ENCODE results near the gene PRR36. TPM values are rescaled to one million over a fixed set of nuclear protein-coding genes. Genes with fewer than 3 reads are reported as not detected.

The PRR36 gene
- total and polyA plus RNA-seq, 10 of the 15 experiments (the other 5 are each of a cell fraction or from before 2014, with no cell fraction given) = 0.04 TPM; not detected in 9

DNA sequence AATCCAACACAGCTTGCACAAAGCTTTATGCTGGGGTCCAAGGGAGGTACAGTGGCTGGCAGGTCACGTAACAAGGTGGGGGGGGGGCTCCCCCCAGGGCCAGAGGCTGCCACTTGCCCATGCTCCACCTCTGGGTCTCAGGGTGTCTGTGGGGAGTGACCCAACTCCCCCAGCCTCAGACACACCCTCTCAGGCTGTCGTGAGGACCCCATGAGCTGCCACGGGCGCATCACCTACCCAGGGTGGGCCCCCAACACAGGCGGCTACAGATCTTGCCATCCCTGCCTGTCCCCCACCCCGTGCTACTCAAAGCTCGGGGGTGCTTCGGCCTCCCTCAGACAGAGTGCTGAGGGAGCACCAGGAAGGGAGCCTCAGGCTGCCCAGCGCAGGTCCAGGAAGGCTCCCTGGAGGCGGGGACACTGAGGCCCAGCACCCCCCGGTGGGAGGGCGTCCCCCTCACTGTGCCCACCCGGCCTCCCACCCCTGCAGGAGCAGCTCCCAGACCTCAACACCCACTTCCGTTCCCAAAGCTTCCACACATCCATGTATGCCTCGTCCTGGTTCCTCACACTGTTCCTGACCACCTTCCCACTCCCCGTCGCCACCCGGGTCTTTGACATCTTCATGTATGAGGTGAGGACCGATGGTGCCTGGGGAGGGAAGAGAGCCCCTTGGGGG lies 23.1 kb downstream of the PRR36 start:
- no peaks in the 10 kb centered on the region for H3K79me2 ChIP-seq (ENCODE audit: control insufficient read depth, insufficient read depth, low read length)
- H3K27ac ChIP-seq (ENCODE audit: control insufficient read depth, insufficient read depth) = no peak overlapping the region
- ChIA-PET SMC1A (ENCODE audit: uncharacterized antibody, unreplicated experiment) (no interaction called here), POLR2A (no interaction called here), RAD21 (ENCODE audit: unreplicated experiment) (no interaction called here), CTCF (no interaction called here)
- FAIRE-seq = no peak
- no peaks in the 10 kb centered on the region for H3K36me3 ChIP-seq (ENCODE audit: control insufficient read depth in 2 of 2, insufficient read depth in 2 of 2, low read length in 1 of 2)
- no peak for ATAC-seq
- DNase-seq (ENCODE audit: low read depth, low spot score) = no peak
- intact Hi-C loops (cut with micrococcal nuclease; ENCODE audit: unreplicated experiment) = no loop called here
- no TSS peak for BruUV-seq (replicated peaks)
- no peaks in the 10 kb centered on the region for H3K27me3 ChIP-seq (replicated peaks in 1 of 2; ENCODE audit: control insufficient read depth in 2 of 2, insufficient read depth in 2 of 2, low read length in 1 of 2)
- in situ Hi-C loops (cut with MboI) = no loop called here
- H3K9me3 ChIP-seq (replicated peaks; ENCODE audit: control insufficient read depth, insufficient read depth, low read length) = no peaks in the 10 kb centered on the region
- H3K4me3 ChIP-seq = no peak overlapping the region
- H2AFZ ChIP-seq (ENCODE audit: control insufficient read depth, low read depth, low read length) = no peak overlapping the region
- H3K4me2 ChIP-seq (ENCODE audit: control insufficient read depth, insufficient read depth) = no peak overlapping the region
- no peaks in the 10 kb centered on the region; the same call in 1 of the 2 replicates for H3K4me1 ChIP-seq (ENCODE audit: control insufficient read depth, insufficient read depth, low read length)
- no peak overlapping the region for H3K9ac ChIP-seq (ENCODE audit: control insufficient read depth, insufficient read depth, low read length)
- TF ChIP-seq HDAC2 (IDR thresholded peaks at IDR 0.05) = no peak
- TF ChIP-seq POLR2A (IDR thresholded peaks at IDR 0.05; ENCODE audit: low read depth, low read length) = 0 out of 2 replicates have a peak, but pooled peaks have one; percentile 3
- WGBS (ENCODE audit: insufficient coverage, insufficient replicate concordance, low lambda C conversion rate, missing lambda C conversion rate) = 51% methylated on average over 19 of the region's 19 CpGs
- H4K20me1 ChIP-seq (ENCODE audit: control insufficient read depth, insufficient read depth) = no peaks in the 10 kb centered on the region

DNA sequence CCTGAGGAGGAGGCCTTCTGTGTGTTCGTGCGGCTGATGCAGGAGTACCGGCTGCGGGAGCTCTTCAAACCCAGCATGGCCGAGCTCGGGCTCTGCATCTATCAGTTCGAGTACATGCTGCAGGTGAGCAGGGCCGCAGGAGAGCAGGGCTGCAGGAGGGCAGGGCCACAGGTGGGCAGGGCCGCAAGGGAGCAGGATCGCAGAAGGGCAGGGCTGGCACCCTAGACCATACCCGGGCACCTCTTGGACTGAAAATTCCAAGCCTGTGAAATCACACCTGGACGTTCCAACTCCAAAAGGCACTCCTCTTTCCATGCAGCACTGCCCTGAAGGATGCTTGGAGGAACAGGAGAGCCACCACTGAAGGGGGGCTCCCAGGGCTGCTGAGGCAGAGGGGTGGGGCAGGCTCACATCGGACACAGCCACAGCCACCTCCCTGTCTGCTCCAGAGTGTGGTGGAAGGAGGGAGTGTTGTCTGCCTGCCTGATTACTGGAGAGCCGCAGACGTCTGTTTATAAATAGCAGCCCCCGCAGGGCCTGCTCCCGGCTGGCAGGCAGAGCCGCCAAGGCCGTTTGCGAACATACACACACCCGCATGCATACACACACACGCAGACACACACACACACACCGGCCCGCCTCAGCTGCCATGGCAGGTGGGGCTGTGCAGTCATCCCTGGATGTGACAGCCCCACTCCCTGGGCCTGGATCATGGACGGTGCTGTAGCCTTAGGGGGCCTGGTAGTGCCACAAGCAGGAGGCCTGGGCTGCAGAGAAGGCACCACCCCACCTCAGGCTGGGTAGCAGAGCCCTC lies 24.0 kb downstream of the PRR36 start:
- no peak for FAIRE-seq
- H4K20me1 ChIP-seq (ENCODE audit: control insufficient read depth, insufficient read depth) = no peaks in the 10 kb centered on the region
- H3K4me2 ChIP-seq (ENCODE audit: control insufficient read depth, insufficient read depth) = no peak overlapping the region
- DNase-seq (ENCODE audit: low read depth, low spot score) = no peak
- H3K9ac ChIP-seq (ENCODE audit: control insufficient read depth, insufficient read depth, low read length) = no peak overlapping the region
- H3K27me3 ChIP-seq (replicated peaks in 1 of 2; ENCODE audit: control insufficient read depth in 2 of 2, insufficient read depth in 2 of 2, low read length in 1 of 2) = no peaks in the 10 kb centered on the region
- no peaks in the 10 kb centered on the region; the same call in 1 of the 2 replicates for H3K4me1 ChIP-seq (ENCODE audit: control insufficient read depth, insufficient read depth, low read length)
- CTCF ChIA-PET = no interaction called here
- intact Hi-C loops (cut with micrococcal nuclease; ENCODE audit: unreplicated experiment) (no loop called here), in situ Hi-C loops (cut with MboI) (no loop called here)
- no peak overlapping the region for H3K27ac ChIP-seq (ENCODE audit: control insufficient read depth, insufficient read depth)
- no peak for ATAC-seq
- no peak overlapping the region for H2AFZ ChIP-seq (ENCODE audit: control insufficient read depth, low read depth, low read length)
- H3K4me3 ChIP-seq = no peak overlapping the region
- 78% methylated on average over 25 of the region's 25 CpGs for WGBS (ENCODE audit: insufficient coverage, insufficient replicate concordance, low lambda C conversion rate, missing lambda C conversion rate)
- no peaks in the 10 kb centered on the region for H3K79me2 ChIP-seq (ENCODE audit: control insufficient read depth, insufficient read depth, low read length)
- no TSS peak for BruUV-seq (replicated peaks)
- RAD21 ChIA-PET (ENCODE audit: unreplicated experiment) = interaction anchor here (0.6 kb wide), 1 partner anchor 728 kb away, joined by 5 read pairs; no protein-coding TSS in a partner anchor
- POLR2A ChIA-PET = no interaction called here
- TF ChIP-seq, protein P1, sequence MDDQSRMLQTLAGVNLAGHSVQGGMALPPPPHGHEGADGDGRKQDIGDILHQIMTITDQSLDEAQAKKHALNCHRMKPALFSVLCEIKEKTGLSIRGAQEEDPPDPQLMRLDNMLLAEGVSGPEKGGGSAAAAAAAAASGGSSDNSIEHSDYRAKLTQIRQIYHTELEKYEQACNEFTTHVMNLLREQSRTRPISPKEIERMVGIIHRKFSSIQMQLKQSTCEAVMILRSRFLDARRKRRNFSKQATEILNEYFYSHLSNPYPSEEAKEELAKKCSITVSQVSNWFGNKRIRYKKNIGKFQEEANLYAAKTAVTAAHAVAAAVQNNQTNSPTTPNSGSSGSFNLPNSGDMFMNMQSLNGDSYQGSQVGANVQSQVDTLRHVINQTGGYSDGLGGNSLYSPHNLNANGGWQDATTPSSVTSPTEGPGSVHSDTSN (IDR thresholded peaks at IDR 0.05; ENCODE audit: insufficient replicate concordance, low read depth, low read length) = no peak
- TF ChIP-seq MYB (IDR thresholded peaks at IDR 0.05; ENCODE audit: borderline replicate concordance, low read depth, low read length) = no peak
- TF ChIP-seq JUNB (IDR thresholded peaks at IDR 0.05) = no peak
- TF ChIP-seq, protein P2, sequence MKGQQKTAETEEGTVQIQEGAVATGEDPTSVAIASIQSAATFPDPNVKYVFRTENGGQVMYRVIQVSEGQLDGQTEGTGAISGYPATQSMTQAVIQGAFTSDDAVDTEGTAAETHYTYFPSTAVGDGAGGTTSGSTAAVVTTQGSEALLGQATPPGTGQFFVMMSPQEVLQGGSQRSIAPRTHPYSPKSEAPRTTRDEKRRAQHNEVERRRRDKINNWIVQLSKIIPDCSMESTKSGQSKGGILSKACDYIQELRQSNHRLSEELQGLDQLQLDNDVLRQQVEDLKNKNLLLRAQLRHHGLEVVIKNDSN (IDR thresholded peaks at IDR 0.05; ENCODE audit: borderline replicate concordance, extremely low read length, insufficient read depth, low read depth, low read length) = no peak
- TF ChIP-seq BMI1 (IDR thresholded peaks at IDR 0.05; ENCODE audit: borderline replicate concordance) = no peak
- no peak for TF ChIP-seq EED (IDR thresholded peaks at IDR 0.05; ENCODE audit: low read depth)
- no peak for TF ChIP-seq IKZF1 (conservative IDR thresholded peaks at IDR 0.05)
- no peak for TF ChIP-seq NR2C2 (IDR thresholded peaks at IDR 0.05; ENCODE audit: borderline replicate concordance, control insufficient read depth, insufficient read length, low read depth)
- TF ChIP-seq RBBP5 (conservative IDR thresholded peaks at IDR 0.05) = no peak
- no peak for TF ChIP-seq KLF5 (IDR thresholded peaks at IDR 0.05; ENCODE audit: partially characterized antibody)
- no peak for TF ChIP-seq DPF2 (IDR thresholded peaks at IDR 0.05)
- no peak for TF ChIP-seq WRNIP1 (IDR thresholded peaks at IDR 0.05; ENCODE audit: borderline replicate concordance, low read depth, low read length)
- TF ChIP-seq STAT1 (conservative IDR thresholded peaks at IDR 0.05) = no peak
- no peak for TF ChIP-seq HDAC2 (IDR thresholded peaks at IDR 0.05)
- no peak for TF ChIP-seq RFX5 (IDR thresholded peaks at IDR 0.05; ENCODE audit: low read depth, low read length)
- H3K36me3 ChIP-seq (ENCODE audit: control insufficient read depth in 2 of 2, insufficient read depth in 2 of 2, low read length in 1 of 2) = no peaks in the 10 kb centered on the region
- H3K9me3 ChIP-seq (replicated peaks; ENCODE audit: control insufficient read depth, insufficient read depth, low read length) = no peaks in the 10 kb centered on the region
- SMC1A ChIA-PET (ENCODE audit: uncharacterized antibody, unreplicated experiment) = no interaction called here
